ENCODE data around the gene GFOD1. TPM values are rescaled to one million over a fixed set of nuclear protein-coding genes. Genes with fewer than 3 reads are reported as not detected.

Gene GFOD1
- total and polyA plus RNA-seq, 11 donors, result 16.2 to 65.8 (median 41.5) TPM

DNA sequence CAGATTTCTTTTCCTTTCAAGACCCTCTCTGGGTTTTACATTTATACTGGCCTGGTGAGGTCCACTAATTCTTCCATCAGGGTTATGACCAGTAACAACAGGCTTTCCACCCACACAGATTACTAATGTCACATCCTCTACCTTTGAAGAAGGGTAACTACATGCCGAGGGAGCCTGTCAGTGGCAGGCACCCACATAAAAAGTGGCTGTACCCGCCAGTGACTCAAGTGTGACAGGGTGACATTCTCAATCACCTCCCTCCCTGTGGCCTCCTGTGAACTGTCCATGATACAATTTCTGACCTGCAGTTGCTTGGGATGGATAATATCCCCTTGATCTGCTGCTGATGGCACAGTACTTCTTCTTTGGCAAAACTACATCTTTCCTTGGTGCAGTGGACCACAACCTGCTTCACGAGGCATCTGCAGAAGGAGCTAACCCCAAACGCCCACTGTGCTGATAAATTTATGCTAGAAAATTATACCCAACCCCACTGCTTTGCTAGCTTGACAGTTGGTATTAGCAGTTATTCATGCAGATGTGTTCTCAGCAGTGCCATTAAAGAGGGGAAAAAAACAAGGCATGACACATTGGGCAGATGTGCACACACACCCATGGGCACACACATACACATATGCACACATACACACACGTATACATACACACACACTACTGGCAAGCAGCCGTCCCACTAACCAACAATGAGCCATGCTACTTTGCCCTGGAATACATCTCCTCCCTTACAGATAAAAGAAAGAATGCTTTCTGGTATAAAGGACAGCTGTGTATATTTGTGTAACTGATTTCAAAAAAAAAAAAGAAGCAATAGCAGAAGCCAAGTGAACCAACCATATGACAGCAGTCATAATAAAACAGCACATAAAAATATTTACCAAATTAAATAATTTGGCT lies 20.8 kb downstream of the GFOD1 start:
- ATAC-seq (peak in 2 of 4 donors; percentile 26 to 33), DNase-seq (no peak)
- Histone ChIP-seq H3K9me3 (peaks cover 0 to 7% (median 0%) of the 10 kb centered on the region in 12 donors), H3K27me3 (no peaks in the 10 kb centered on the region), H3K36me3 (peaks cover 0 to 16% (median 0%) of the 10 kb centered on the region in 9 donors), H3K4me1 (peaks cover 13 to 89% (median 63%) of the 10 kb centered on the region in 12 donors), H3K4me3 (peak overlapping the region in 1 of 12 donors; percentile 12), H3K27ac (peak overlapping the region; percentile 23 to 73 (median 58))
- 50 to 75% (median 62%) methylated on average over 6 of the region's 6 CpGs for WGBS, 4 donors
- TF ChIP-seq CTCF (IDR thresholded peaks at IDR 0.05), result no peak
- no peak for TF ChIP-seq POLR2A (IDR thresholded peaks at IDR 0.05)
- intact Hi-C loops (cut with DNase I), result no loop called here

DNA sequence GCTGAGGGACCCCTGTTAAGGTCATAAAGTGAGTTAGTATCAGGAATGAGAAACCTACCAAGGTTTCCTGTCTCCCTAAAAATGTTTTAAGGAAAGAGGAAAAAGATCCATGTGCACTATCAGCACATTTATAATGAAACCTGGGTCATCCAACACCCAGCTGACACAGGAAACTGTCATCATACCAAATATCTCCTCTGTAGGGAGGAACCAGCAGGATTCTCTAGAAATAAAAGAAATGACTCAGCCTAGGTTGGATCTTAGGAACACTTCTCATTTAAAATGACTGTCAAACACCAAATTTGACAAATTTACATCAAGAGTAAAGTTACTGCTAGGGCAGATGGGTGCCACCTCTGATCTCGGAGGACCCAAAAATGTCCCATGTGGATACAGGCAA lies 21.7 kb downstream of the GFOD1 start:
- Histone ChIP-seq H3K27ac (peak overlapping the region in 8 of 12 donors; percentile 25 to 73 (median 48)), H3K4me3 (no peak overlapping the region), H3K27me3 (no peaks in the 10 kb centered on the region), H3K36me3 (peaks cover 0 to 20% (median 0%) of the 10 kb centered on the region in 9 donors), H3K4me1 (peaks cover 13 to 87% (median 61%) of the 10 kb centered on the region in 12 donors), H3K9me3 (peaks cover 0 to 7% (median 0%) of the 10 kb centered on the region in 12 donors)
- WGBS, 4 donors, result 98 to 100% (median 100%) methylated on average over 1 of the region's 1 CpG
- DNase-seq (no peak), ATAC-seq (no peak)
- no peak for TF ChIP-seq POLR2A (IDR thresholded peaks at IDR 0.05)
- TF ChIP-seq CTCF (IDR thresholded peaks at IDR 0.05), result no peak
- intact Hi-C loops (cut with DNase I), result no loop called here

DNA sequence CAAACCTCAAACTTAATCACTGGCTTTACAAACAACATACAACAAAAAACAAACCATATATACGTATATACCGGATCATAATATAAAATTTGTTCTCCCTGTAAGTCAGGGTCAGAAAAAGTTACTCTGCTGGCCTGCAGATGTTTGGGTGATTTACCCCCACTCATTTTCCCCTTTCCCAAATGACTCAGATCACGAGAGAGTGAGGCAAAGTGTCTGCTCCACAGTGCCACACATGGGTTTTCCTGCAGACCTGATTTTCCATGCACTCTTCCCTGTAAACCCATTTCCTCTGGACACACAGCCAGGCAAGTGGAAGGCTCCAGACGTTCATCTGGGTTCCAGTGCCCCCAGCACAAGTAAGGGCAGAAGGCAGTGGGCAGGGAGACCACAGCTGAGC lies 23.5 kb downstream of the GFOD1 start:
- intact Hi-C loops (cut with DNase I), result no loop called here
- no peaks in the 10 kb centered on the region for H3K27me3 ChIP-seq
- peak overlapping the region in 2 of 12 donors; percentile 2 to 34 for H3K27ac ChIP-seq
- peaks cover 0 to 7% (median 0%) of the 10 kb centered on the region in 12 donors for H3K9me3 ChIP-seq
- no peak overlapping the region for H3K4me3 ChIP-seq
- no peak for TF ChIP-seq POLR2A (IDR thresholded peaks at IDR 0.05)
- no peak for TF ChIP-seq CTCF (IDR thresholded peaks at IDR 0.05)
- H3K36me3 ChIP-seq, result peaks cover 0 to 12% (median 0%) of the 10 kb centered on the region in 9 donors
- ATAC-seq, result no peak
- 74 to 81% (median 78%) methylated on average over 4 of the region's 4 CpGs for WGBS, 4 donors
- DNase-seq, result no peak
- peaks cover 13 to 72% (median 47%) of the 10 kb centered on the region in 12 donors for H3K4me1 ChIP-seq

DNA sequence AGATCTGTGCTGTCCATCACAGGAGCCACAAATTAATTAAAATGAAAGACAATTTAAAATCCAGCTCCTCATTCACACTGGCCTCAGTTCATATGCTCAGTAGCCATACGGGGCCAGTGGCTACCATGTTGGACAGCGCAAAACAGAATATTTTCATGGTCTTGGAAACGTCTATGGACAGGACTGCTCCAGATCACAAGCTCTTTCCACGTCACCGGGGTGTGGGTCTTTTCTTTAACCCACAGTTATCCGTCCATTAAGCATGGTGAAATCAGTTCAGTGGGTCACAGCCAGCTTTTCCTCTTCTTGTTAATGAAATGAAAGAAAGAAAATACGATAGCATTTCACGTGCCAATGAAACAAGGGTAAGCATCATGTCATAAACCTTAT lies 24.1 kb downstream of the GFOD1 start:
- TF ChIP-seq POLR2A (IDR thresholded peaks at IDR 0.05) (no peak), CTCF (IDR thresholded peaks at IDR 0.05) (no peak)
- DNase-seq, result no peak
- Histone ChIP-seq H3K4me1 (peaks cover 13 to 70% (median 48%) of the 10 kb centered on the region in 12 donors), H3K36me3 (peaks cover 0 to 12% (median 0%) of the 10 kb centered on the region in 9 donors), H3K9me3 (peaks cover 0 to 4% (median 0%) of the 10 kb centered on the region in 12 donors), H3K27me3 (no peaks in the 10 kb centered on the region), H3K27ac (no peak overlapping the region), H3K4me3 (no peak overlapping the region)
- WGBS, 4 donors, result 81 to 91% (median 87%) methylated on average over 8 of the region's 8 CpGs
- intact Hi-C loops (cut with DNase I), result no loop called here
- ATAC-seq, result no peak

All from heart left ventricle (tissue), 16 donors.